Body of pancreas (tissue), 4 donors: ENCODE measurements around the gene PER2.

Source experiments
- POLR2A ChIP-seq, 3 donors: fragments of 450-650 bp; IDR thresholded peaks; one replicate each; pipeline ENCODE4 v1.6.1; 2016; ENCODE audit warnings: antibody characterized with exemption in 3 of 3, mild to moderate bottlenecking in 2 of 3
- TF ChIP-seq, protein P1 (sequence below), 7 experiments: fragments of 450-650 bp in 4 of 7; fragments of 200-600 bp in 3 of 7; sonication (generic) in 3 of 7; IDR thresholded peaks; one replicate each; pipeline ENCODE4 v1.5.1; 2016 to 2019; ENCODE audit warnings: antibody characterized with exemption in 7 of 7

DNA sequence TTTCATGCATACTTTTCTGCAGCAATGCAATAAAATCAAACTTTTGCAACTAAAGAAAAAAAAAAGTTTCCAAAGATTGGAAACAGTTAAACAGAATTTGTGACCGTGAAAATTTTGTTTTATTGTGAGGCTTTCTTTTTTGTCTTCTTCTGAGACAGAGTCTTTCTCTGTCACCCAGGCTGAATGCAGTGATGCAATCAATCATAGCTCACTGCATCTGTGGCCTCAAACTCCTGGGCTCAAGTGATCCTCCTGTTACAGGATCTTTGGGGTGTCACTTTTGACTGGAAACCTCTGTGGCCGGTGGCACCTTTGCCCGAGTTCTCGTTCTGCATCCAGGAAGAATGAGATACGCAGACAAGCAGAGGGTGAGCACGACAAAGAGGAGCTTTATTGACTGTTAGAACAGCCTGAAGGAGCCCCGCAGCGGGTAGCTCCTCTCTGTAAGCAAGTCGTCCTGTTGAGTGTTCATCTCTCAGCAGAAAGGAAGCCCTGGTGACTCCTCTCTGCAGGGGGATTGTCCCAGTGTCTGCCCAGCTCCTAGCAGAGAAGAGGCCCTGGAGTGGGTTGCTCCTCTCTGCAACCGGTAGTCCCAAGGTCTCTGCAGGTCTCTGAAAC lies 68.0 kb downstream of the PER2 start:
- TF ChIP-seq POLR2A (IDR thresholded peaks at IDR 0.05): no peak
- TF ChIP-seq, protein P1, sequence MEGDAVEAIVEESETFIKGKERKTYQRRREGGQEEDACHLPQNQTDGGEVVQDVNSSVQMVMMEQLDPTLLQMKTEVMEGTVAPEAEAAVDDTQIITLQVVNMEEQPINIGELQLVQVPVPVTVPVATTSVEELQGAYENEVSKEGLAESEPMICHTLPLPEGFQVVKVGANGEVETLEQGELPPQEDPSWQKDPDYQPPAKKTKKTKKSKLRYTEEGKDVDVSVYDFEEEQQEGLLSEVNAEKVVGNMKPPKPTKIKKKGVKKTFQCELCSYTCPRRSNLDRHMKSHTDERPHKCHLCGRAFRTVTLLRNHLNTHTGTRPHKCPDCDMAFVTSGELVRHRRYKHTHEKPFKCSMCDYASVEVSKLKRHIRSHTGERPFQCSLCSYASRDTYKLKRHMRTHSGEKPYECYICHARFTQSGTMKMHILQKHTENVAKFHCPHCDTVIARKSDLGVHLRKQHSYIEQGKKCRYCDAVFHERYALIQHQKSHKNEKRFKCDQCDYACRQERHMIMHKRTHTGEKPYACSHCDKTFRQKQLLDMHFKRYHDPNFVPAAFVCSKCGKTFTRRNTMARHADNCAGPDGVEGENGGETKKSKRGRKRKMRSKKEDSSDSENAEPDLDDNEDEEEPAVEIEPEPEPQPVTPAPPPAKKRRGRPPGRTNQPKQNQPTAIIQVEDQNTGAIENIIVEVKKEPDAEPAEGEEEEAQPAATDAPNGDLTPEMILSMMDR (IDR thresholded peaks at IDR 0.05): no peak
